HG03280 (cell line): ENCODE data around the gene ZNF598.

ENCODE experiments used
- ATAC-seq: cut with Tn5 transposase; IDR thresholded peaks from one replicate; pipeline ENCODE4 v1.9.1; 2021; ENCODE audit warnings: mild to moderate bottlenecking, moderate library complexity; ENCODE audit not compliant: unreplicated experiment

ZNF598 gene

GRCh38 chr16:1991948-1992703 lies 17.5 kb downstream of the ZNF598 start:
- ATAC-seq = peak; percentile 59

GRCh38 chr16:1991588-1991947 lies 18.1 kb downstream of the ZNF598 start:
- ATAC-seq = no peak

- ATAC-seq = no peak
Measured at GRCh38 chr16:1991135-1991551, 18.5 kb downstream of the ZNF598 start.

- no peak for ATAC-seq
Measured at GRCh38 chr16:1990351-1991134, 19.1 kb downstream of the ZNF598 start.

GRCh38 chr16:1990101-1990350 lies 19.6 kb downstream of the ZNF598 start:
- ATAC-seq = no peak

- ATAC-seq = no peak
Measured at GRCh38 chr16:1989209-1990100, 20.2 kb downstream of the ZNF598 start, which contains the start of gene SYNGR3. SYNGR3 (plus strand) TSS chr16:1989970; CDS start chr16:1990103, 133 bp downstream.

GRCh38 chr16:1987198-1987597 lies 22.4 kb downstream of the ZNF598 start:
- ATAC-seq = no peak

GRCh38 chr16:1985466-1986150 lies 24.0 kb downstream of the ZNF598 start:
- no peak for ATAC-seq

- ATAC-seq = no peak
Measured at GRCh38 chr16:1984347-1985225, 25.0 kb downstream of the ZNF598 start.

- peak; percentile 79 for ATAC-seq
Measured at GRCh38 chr16:1983544-1984346, 25.9 kb downstream of the ZNF598 start, which contains the start of gene GFER. GFER (plus strand) TSS chr16:1984193; CDS start chr16:1984219, 26 bp downstream.

GRCh38 chr16:1982991-1983543 lies 26.6 kb downstream of the ZNF598 start:
- ATAC-seq = no peak

GRCh38 chr16:1982013-1982433 lies 27.6 kb downstream of the ZNF598 start:
- ATAC-seq = no peak

- ATAC-seq = no peak
Measured at GRCh38 chr16:1981398-1981836, 28.2 kb downstream of the ZNF598 start, which contains the start of gene NOXO1. NOXO1 (minus strand) TSS chr16:1981469; CDS start chr16:1981179, 290 bp downstream.

GRCh38 chr16:1980770-1981087 lies 28.9 kb downstream of the ZNF598 start:
- no peak for ATAC-seq

GRCh38 chr16:1980030-1980769 lies 29.4 kb downstream of the ZNF598 start:
- no peak for ATAC-seq

GRCh38 chr16:1979271-1980029 lies 30.2 kb downstream of the ZNF598 start:
- ATAC-seq = no peak

- ATAC-seq = no peak
Measured at GRCh38 chr16:1978476-1979120, 31.0 kb downstream of the ZNF598 start.
